Caco-2 (cell line): ENCODE data around the gene JARID2. TPM values are rescaled to one million over a fixed set of nuclear protein-coding genes. Genes with fewer than 3 reads are reported as not detected.
A peak's percentile ranks its signal among the peaks of the same experiment; 100 is the strongest.

Experiments
- BruUV-seq: library from RNA; stranded (reverse); fragments of 400-500 nt; replicated peaks from 2 replicates; lab custom pipeline; 2021; lab: Mats Ljungman, UMichigan
- CTCF ChIA-PET: fragments of 300-600 bp; sonication (Branson Sonifier 250); formaldehyde crosslinking; loops from one replicate; lab custom pipeline; 2022; ENCODE audit warnings: antibody characterized with exemption; lab: Charles Lee
- POLR2A ChIA-PET: fragments of 300-600 bp; sonication (Branson Sonifier 250); formaldehyde crosslinking; loops from one replicate; lab custom pipeline; 2022; ENCODE audit warnings: antibody characterized with exemption; lab: Charles Lee
- DNase-seq, 2 experiments: peaks; one replicate each; pipeline versions ENCODE4 v3.0.0 to v3.0.0-alpha.2; 2020 to 2022
- H3K27me3 ChIP-seq: replicated peaks from 2 replicates; pipeline ENCODE4 v1.6.0; 2011; ENCODE audit warnings: low read length; ENCODE audit not compliant: control insufficient read depth, insufficient read depth
- H3K36me3 ChIP-seq: 2 replicates; pipeline ENCODE4 v1.5.1; 2011; ENCODE audit warnings: low read length; ENCODE audit not compliant: control insufficient read depth, insufficient read depth
- H3K4me1 ChIP-seq: fragments of 250-450 bp; sonication (Bioruptor Pico); 2 replicates; pipeline ENCODE4 v1.5.1; 2020; ENCODE audit warnings: mild to moderate bottlenecking
- H3K4me3 ChIP-seq: 2 replicates; pipeline ENCODE4 v1.5.1; 2011; ENCODE audit warnings: low read depth, mild to moderate bottlenecking, control low read depth, low read length
- H3K9me3 ChIP-seq: fragments of 250-450 bp; sonication (Bioruptor Pico); 2 replicates; pipeline ENCODE4 v1.5.1; 2020; ENCODE audit warnings: mild to moderate bottlenecking, moderate library complexity
- H3K27ac Mint-ChIP-seq: one replicate; pipeline ENCODE4 v1.8.0; 2022; ENCODE audit warnings: mixed read lengths; ENCODE audit not compliant: unreplicated experiment
- H3K27me3 Mint-ChIP-seq: one replicate; pipeline ENCODE4 v1.8.0; 2022; ENCODE audit warnings: mixed read lengths; ENCODE audit not compliant: insufficient read depth, unreplicated experiment
- H3K36me3 Mint-ChIP-seq: one replicate; pipeline ENCODE4 v1.8.0; 2022; ENCODE audit warnings: mild to moderate bottlenecking, mixed read lengths; ENCODE audit not compliant: insufficient read depth, unreplicated experiment
- H3K4me1 Mint-ChIP-seq: one replicate; pipeline ENCODE4 v1.8.0; 2022; ENCODE audit warnings: low read depth, mixed read lengths; ENCODE audit not compliant: unreplicated experiment
- H3K4me3 Mint-ChIP-seq: one replicate; pipeline ENCODE4 v1.8.0; 2022; ENCODE audit warnings: mild to moderate bottlenecking, moderate library complexity, mixed read lengths; ENCODE audit not compliant: unreplicated experiment
- H3K9me3 Mint-ChIP-seq: one replicate; pipeline ENCODE4 v1.8.0; 2022; ENCODE audit warnings: mixed read lengths; ENCODE audit not compliant: unreplicated experiment
- CTCF ChIP-seq, 2 experiments: fragments of 200-600 bp in 1 of 2; IDR thresholded peaks; 1 replicate in 1 of 2; 2 replicates in 1 of 2; pipeline versions ENCODE4 v1.5.1 to v1.8.0; 2011 to 2022; ENCODE audit warnings: antibody characterized with exemption in 1 of 2, control low read depth in 1 of 2, inconsistent platforms in 1 of 2, low read depth in 1 of 2, low read length in 1 of 2, mild to moderate bottlenecking in 1 of 2, moderate library complexity in 1 of 2; ENCODE audit not compliant: insufficient read depth in 1 of 2, severe bottlenecking in 1 of 2, unreplicated experiment in 1 of 2
- intact Hi-C: fragments of 100-400 bp; cut with micrococcal nuclease; formaldehyde crosslinking; loops from one replicate; pipeline ENCODE4 v1.10.0; 2022; ENCODE audit not compliant: unreplicated experiment
- total RNA-seq: library from RNA; stranded (reverse); gene quantifications from 2 replicates; pipeline ENCODE4 v1.2.3, GENCODE V29; 2022

JARID2 gene
- total RNA-seq, 1 experiment from 2014 or later = 18.3 TPM

- Histone ChIP-seq H3K36me3 (no peaks in the 10 kb centered on the region), H3K4me1 (peaks cover 20% of the 10 kb centered on the region), H3K4me3 (no peak overlapping the region), H3K9me3 (no peaks in the 10 kb centered on the region), H3K27me3 (no peaks in the 10 kb centered on the region)
- TSS peak; percentile 9 for BruUV-seq
- Mint-ChIP-seq H3K4me1 (peaks cover 26% of the 10 kb centered on the region), H3K27ac (no peak overlapping the region), H3K4me3 (no peak overlapping the region), H3K9me3 (no peaks in the 10 kb centered on the region), H3K27me3 (no peaks in the 10 kb centered on the region), H3K36me3 (peaks cover 17% of the 10 kb centered on the region)
- TF ChIP-seq CTCF (IDR thresholded peaks at IDR 0.05; ENCODE audit: insufficient read depth in 1 of 2, low read depth in 1 of 2, low read length in 1 of 2, severe bottlenecking in 1 of 2, unreplicated experiment in 1 of 2) = no peak
- intact Hi-C loops = no loop called here
- DNase-seq = no peak
- ChIA-PET POLR2A (no interaction called here), CTCF (no interaction called here)
Observed at GRCh38 chr6:15456422-15456821, 210.6 kb downstream of the JARID2 start.

- Mint-ChIP-seq H3K27ac (no peak overlapping the region), H3K9me3 (no peaks in the 10 kb centered on the region), H3K4me1 (peaks cover 26% of the 10 kb centered on the region), H3K36me3 (peaks cover 17% of the 10 kb centered on the region), H3K27me3 (no peaks in the 10 kb centered on the region), H3K4me3 (no peak overlapping the region)
- Histone ChIP-seq H3K4me1 (peaks cover 22% of the 10 kb centered on the region), H3K4me3 (no peak overlapping the region), H3K9me3 (no peaks in the 10 kb centered on the region), H3K36me3 (no peaks in the 10 kb centered on the region), H3K27me3 (no peaks in the 10 kb centered on the region)
- ChIA-PET POLR2A (no interaction called here), CTCF (no interaction called here)
- intact Hi-C loops = no loop called here
- TF ChIP-seq CTCF (IDR thresholded peaks at IDR 0.05; ENCODE audit: insufficient read depth in 1 of 2, low read depth in 1 of 2, low read length in 1 of 2, severe bottlenecking in 1 of 2, unreplicated experiment in 1 of 2) = no peak
- DNase-seq = no peak
- no TSS peak for BruUV-seq
Observed at GRCh38 chr6:15457121-15457650, 211.3 kb downstream of the JARID2 start.

- Histone ChIP-seq H3K9me3 (no peaks in the 10 kb centered on the region), H3K4me3 (no peak overlapping the region), H3K4me1 (peaks cover 22% of the 10 kb centered on the region), H3K27me3 (no peaks in the 10 kb centered on the region), H3K36me3 (no peaks in the 10 kb centered on the region)
- no peak for DNase-seq
- Mint-ChIP-seq H3K36me3 (peaks cover 17% of the 10 kb centered on the region), H3K27me3 (no peaks in the 10 kb centered on the region), H3K4me3 (no peak overlapping the region), H3K4me1 (peaks cover 26% of the 10 kb centered on the region), H3K27ac (no peak overlapping the region), H3K9me3 (no peaks in the 10 kb centered on the region)
- intact Hi-C loops = no loop called here
- CTCF ChIA-PET = no interaction called here
- TF ChIP-seq CTCF (IDR thresholded peaks at IDR 0.05; ENCODE audit: insufficient read depth in 1 of 2, low read depth in 1 of 2, low read length in 1 of 2, severe bottlenecking in 1 of 2, unreplicated experiment in 1 of 2) = no peak
- POLR2A ChIA-PET = no interaction called here
- no TSS peak for BruUV-seq
Observed at GRCh38 chr6:15458021-15458459, 212.2 kb downstream of the JARID2 start.
